NB4 (cell line): Measurements from ENCODE around the gene ATP11C.

Experiments
- POLR2A ChIP-seq: IDR thresholded peaks from 2 replicates; pipeline ENCODE4 v1.6.1; 2011; ENCODE audit warnings: mild to moderate bottlenecking; ENCODE audit not compliant: insufficient read length; ENCODE audit errors: extremely low read depth
- TF ChIP-seq, protein P1 (sequence below): IDR thresholded peaks from one replicate; pipeline ENCODE4 v1.5.1; 2012; ENCODE audit warnings: low read depth, low read length
- TF ChIP-seq, protein P2 (sequence below): IDR thresholded peaks from 2 replicates; pipeline ENCODE4 v1.6.1; 2011; ENCODE audit warnings: low read depth, low read length

DNA sequence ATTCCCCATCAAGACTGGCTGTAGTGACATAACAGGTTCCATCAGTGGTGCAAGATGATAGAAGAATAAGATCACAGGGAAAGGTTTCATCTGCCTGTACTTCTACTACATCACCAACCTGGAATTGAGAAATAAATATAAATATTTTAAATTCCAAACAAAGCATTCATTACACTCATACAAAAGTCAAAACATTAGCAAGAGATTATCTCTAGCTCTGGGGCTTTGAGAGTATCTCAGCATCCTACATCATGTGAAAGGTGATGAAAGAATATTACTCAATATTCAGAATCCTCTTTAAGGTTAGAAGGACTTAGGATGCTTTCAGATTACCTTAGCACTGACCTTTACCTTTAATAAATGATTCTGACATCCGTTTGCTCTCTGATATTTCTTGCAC lies 128.4 kb downstream of the ATP11C start:
- no peak for TF ChIP-seq POLR2A
- TF ChIP-seq, protein P1, sequence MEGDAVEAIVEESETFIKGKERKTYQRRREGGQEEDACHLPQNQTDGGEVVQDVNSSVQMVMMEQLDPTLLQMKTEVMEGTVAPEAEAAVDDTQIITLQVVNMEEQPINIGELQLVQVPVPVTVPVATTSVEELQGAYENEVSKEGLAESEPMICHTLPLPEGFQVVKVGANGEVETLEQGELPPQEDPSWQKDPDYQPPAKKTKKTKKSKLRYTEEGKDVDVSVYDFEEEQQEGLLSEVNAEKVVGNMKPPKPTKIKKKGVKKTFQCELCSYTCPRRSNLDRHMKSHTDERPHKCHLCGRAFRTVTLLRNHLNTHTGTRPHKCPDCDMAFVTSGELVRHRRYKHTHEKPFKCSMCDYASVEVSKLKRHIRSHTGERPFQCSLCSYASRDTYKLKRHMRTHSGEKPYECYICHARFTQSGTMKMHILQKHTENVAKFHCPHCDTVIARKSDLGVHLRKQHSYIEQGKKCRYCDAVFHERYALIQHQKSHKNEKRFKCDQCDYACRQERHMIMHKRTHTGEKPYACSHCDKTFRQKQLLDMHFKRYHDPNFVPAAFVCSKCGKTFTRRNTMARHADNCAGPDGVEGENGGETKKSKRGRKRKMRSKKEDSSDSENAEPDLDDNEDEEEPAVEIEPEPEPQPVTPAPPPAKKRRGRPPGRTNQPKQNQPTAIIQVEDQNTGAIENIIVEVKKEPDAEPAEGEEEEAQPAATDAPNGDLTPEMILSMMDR: no peak
- TF ChIP-seq, protein P2, sequence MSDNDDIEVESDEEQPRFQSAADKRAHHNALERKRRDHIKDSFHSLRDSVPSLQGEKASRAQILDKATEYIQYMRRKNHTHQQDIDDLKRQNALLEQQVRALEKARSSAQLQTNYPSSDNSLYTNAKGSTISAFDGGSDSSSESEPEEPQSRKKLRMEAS: no peak
